K562 (cell line): ENCODE measurements around the gene TMEM204.

Source experiments
- CTCF ChIP-seq, 3 experiments: IDR thresholded peaks in 2 of 3; conservative IDR thresholded peaks in 1 of 3; 2 replicates each; pipeline ENCODE4 v1.5.1; 2011 to 2012; ENCODE audit warnings: low read length in 3 of 3, mild to moderate bottlenecking in 3 of 3, control low read depth in 2 of 3, improper control_type of control experiment in 1 of 3, inconsistent platforms in 1 of 3, low read depth in 1 of 3, mixed read lengths in 1 of 3, moderate library complexity in 1 of 3; ENCODE audit not compliant: insufficient read depth in 2 of 3
- JUN ChIP-seq, 2 experiments: sonication (generic) in 1 of 2; formaldehyde crosslinking in 1 of 2; IDR thresholded peaks; 2 replicates each; pipeline versions ENCODE4 v1.6.1 to v1.8.0; 2012 to 2022; ENCODE audit warnings: borderline replicate concordance in 2 of 2, mild to moderate bottlenecking in 2 of 2, improper control_type of control experiment in 1 of 2, low read depth in 1 of 2, low read length in 1 of 2, missing genetic modification reagents in 1 of 2
- JUND ChIP-seq, 2 experiments: IDR thresholded peaks; 2 replicates in 1 of 2; 3 replicates in 1 of 2; pipeline ENCODE4 v1.6.1; 2011; ENCODE audit warnings: borderline replicate concordance in 2 of 2, low read depth in 2 of 2, low read length in 2 of 2, improper control_type of control experiment in 1 of 2, missing biosample characterization in 1 of 2, missing genetic modification characterization in 1 of 2, missing genetic modification reagents in 1 of 2
- MYC ChIP-seq, 2 experiments: fragments of 250-450 bp in 1 of 2; sonication (Bioruptor Pico) in 1 of 2; IDR thresholded peaks; 2 replicates each; pipeline versions ENCODE4 v1.5.1 to v1.6.1; 2012 to 2021; ENCODE audit warnings: low read depth in 2 of 2, borderline replicate concordance in 1 of 2, improper control_type of control experiment in 1 of 2, low read length in 1 of 2, mild to moderate bottlenecking in 1 of 2, moderate library complexity in 1 of 2
- POLR2A ChIP-seq: fragments of 450-650 bp; conservative IDR thresholded peaks from 2 replicates; pipeline ENCODE4 v1.6.1; 2016
- POLR2B ChIP-seq: fragments of 450-650 bp; IDR thresholded peaks from 2 replicates; pipeline ENCODE4 v1.6.1; 2018; ENCODE audit warnings: low read depth; ENCODE audit not compliant: partially characterized antibody
- RBFOX2 ChIP-seq: fragments of 200-400 bp; formaldehyde crosslinking; IDR thresholded peaks from 2 replicates; pipeline ENCODE4 v1.6.1; 2017; ENCODE audit warnings: low read depth, mild to moderate bottlenecking, low read length, moderate library complexity
- ZBTB7A ChIP-seq: IDR thresholded peaks from 2 replicates; pipeline ENCODE4 v1.6.1; 2011; ENCODE audit warnings: low read depth, mild to moderate bottlenecking, low read length, moderate library complexity, borderline replicate concordance; ENCODE audit not compliant: control insufficient read depth
- TF ChIP-seq, protein P1 (sequence below): fragments of 450-650 bp; IDR thresholded peaks from 2 replicates; pipeline ENCODE4 v1.6.1; 2016; ENCODE audit warnings: borderline replicate concordance

- no peak for TF ChIP-seq RBFOX2
- no peak for TF ChIP-seq POLR2B
- no peak for TF ChIP-seq JUN (IDR thresholded peaks at IDR 0.05; ENCODE audit: borderline replicate concordance, low read depth, low read length)
- TF ChIP-seq JUN (CRISPR knock-in tag; IDR thresholded peaks at IDR 0.05; ENCODE audit: borderline replicate concordance): no peak
- no peak for TF ChIP-seq ZBTB7A
- TF ChIP-seq CTCF (IDR thresholded peaks at IDR 0.05 in 2 of 3, conservative IDR thresholded peaks at IDR 0.05 in 1 of 3; ENCODE audit: insufficient read depth in 2 of 3, low read depth in 1 of 3, low read length in 3 of 3): no peak
- no peak for TF ChIP-seq POLR2A
- TF ChIP-seq, protein P1, sequence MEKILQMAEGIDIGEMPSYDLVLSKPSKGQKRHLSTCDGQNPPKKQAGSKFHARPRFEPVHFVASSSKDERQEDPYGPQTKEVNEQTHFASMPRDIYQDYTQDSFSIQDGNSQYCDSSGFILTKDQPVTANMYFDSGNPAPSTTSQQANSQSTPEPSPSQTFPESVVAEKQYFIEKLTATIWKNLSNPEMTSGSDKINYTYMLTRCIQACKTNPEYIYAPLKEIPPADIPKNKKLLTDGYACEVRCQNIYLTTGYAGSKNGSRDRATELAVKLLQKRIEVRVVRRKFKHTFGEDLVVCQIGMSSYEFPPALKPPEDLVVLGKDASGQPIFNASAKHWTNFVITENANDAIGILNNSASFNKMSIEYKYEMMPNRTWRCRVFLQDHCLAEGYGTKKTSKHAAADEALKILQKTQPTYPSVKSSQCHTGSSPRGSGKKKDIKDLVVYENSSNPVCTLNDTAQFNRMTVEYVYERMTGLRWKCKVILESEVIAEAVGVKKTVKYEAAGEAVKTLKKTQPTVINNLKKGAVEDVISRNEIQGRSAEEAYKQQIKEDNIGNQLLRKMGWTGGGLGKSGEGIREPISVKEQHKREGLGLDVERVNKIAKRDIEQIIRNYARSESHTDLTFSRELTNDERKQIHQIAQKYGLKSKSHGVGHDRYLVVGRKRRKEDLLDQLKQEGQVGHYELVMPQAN: no peak
- no peak for TF ChIP-seq MYC (IDR thresholded peaks at IDR 0.05; ENCODE audit: low read depth, low read length)
- TF ChIP-seq MYC (CRISPR knock-in tag; IDR thresholded peaks at IDR 0.05; ENCODE audit: borderline replicate concordance, low read depth): no peak
- no peak for TF ChIP-seq JUND (IDR thresholded peaks at IDR 0.05; ENCODE audit: borderline replicate concordance, low read depth, low read length)
- TF ChIP-seq JUND (tag; IDR thresholded peaks at IDR 0.05; ENCODE audit: borderline replicate concordance, low read depth, low read length): no peak
These were observed 24.1 kb downstream of the TMEM204 start for GRCh38 chr16:1557576-1557975.
